ENCODE data around the gene TMEM131. TPM values are rescaled to one million over a fixed set of nuclear protein-coding genes. Genes with fewer than 3 reads are reported as not detected.
"Not testable (repeated sequence)": the region's sequence is repeated elsewhere in the genome, so short reads cannot be mapped to it uniquely, and the experiment has no call there.

TMEM131 gene
- total RNA-seq, 3 donors from 2014 or later: 58.3 to 110 (median 67.7) TPM

- no peak for TF ChIP-seq CTCF (IDR thresholded peaks at IDR 0.05)
- DNase-seq: no peak
- H3K9me3 ChIP-seq: no peaks in the 10 kb centered on the region
- no peaks in the 10 kb centered on the region for H3K36me3 ChIP-seq (ENCODE audit: low read depth)
- intact Hi-C loops (cut with DNase I, micrococcal nuclease): no loop called here
- no peak for ATAC-seq
- H3K4me1 ChIP-seq (ENCODE audit: low read depth): no peaks in the 10 kb centered on the region
- no peak overlapping the region for H3K4me3 ChIP-seq
These were observed 38.1 kb downstream of the TMEM131 start for GRCh38 chr2:97957432-97958183.

- H3K4me1 ChIP-seq (ENCODE audit: low read depth); DNase-seq; H3K36me3 ChIP-seq (ENCODE audit: low read depth); ATAC-seq; H3K4me3 ChIP-seq; H3K9me3 ChIP-seq; intact Hi-C loops (cut with DNase I, micrococcal nuclease): not testable (repeated sequence)
These were observed 39.0 kb downstream of the TMEM131 start for GRCh38 chr2:97956753-97957152.

GRCh38 chr2:97953853-97954252, 41.9 kb downstream of the TMEM131 start:
- no peak for DNase-seq
- H3K4me1 ChIP-seq (ENCODE audit: low read depth): no peaks in the 10 kb centered on the region
- H3K9me3 ChIP-seq: no peaks in the 10 kb centered on the region
- no peaks in the 10 kb centered on the region for H3K36me3 ChIP-seq (ENCODE audit: low read depth)
- no peak for TF ChIP-seq CTCF (IDR thresholded peaks at IDR 0.05)
- ATAC-seq: no peak
- intact Hi-C loops (cut with DNase I, micrococcal nuclease): no loop called here
- H3K4me3 ChIP-seq: no peak overlapping the region

GRCh38 chr2:97952357-97952756, 43.4 kb downstream of the TMEM131 start:
- no peak for TF ChIP-seq CTCF (IDR thresholded peaks at IDR 0.05)
- Histone ChIP-seq H3K4me3 (no peak overlapping the region), H3K9me3 (no peaks in the 10 kb centered on the region), H3K4me1 (ENCODE audit: low read depth) (no peaks in the 10 kb centered on the region), H3K36me3 (ENCODE audit: low read depth) (no peaks in the 10 kb centered on the region)
- intact Hi-C loops (cut with DNase I, micrococcal nuclease): no loop called here
- no peak for ATAC-seq
- no peak for DNase-seq

- Histone ChIP-seq H3K9me3 (no peaks in the 10 kb centered on the region), H3K36me3 (ENCODE audit: low read depth) (no peaks in the 10 kb centered on the region), H3K4me1 (ENCODE audit: low read depth) (no peaks in the 10 kb centered on the region), H3K4me3 (no peak overlapping the region)
- TF ChIP-seq CTCF (IDR thresholded peaks at IDR 0.05): no peak
- peak; percentile 26 for ATAC-seq
- DNase-seq: no peak
- intact Hi-C loops (cut with DNase I, micrococcal nuclease): no loop called here
These were observed 44.5 kb downstream of the TMEM131 start for GRCh38 chr2:97951155-97951680.

- DNase-seq (no peak), ATAC-seq (no peak)
- H3K4me3 ChIP-seq: no peak overlapping the region
- no peaks in the 10 kb centered on the region for H3K9me3 ChIP-seq
- H3K4me1 ChIP-seq (ENCODE audit: low read depth): no peaks in the 10 kb centered on the region
- intact Hi-C loops (cut with DNase I, micrococcal nuclease): no loop called here
- no peak for TF ChIP-seq CTCF (IDR thresholded peaks at IDR 0.05)
- no peaks in the 10 kb centered on the region for H3K36me3 ChIP-seq (ENCODE audit: low read depth)
These were observed 45.2 kb downstream of the TMEM131 start for GRCh38 chr2:97950329-97951154.
